ENCODE data around the gene CEACAM16. TPM values are rescaled to one million over a fixed set of nuclear protein-coding genes. Genes with fewer than 3 reads are reported as not detected.

CEACAM16 gene
- total RNA-seq, 1 donor from 2014 or later: under 0.01 TPM

DNA sequence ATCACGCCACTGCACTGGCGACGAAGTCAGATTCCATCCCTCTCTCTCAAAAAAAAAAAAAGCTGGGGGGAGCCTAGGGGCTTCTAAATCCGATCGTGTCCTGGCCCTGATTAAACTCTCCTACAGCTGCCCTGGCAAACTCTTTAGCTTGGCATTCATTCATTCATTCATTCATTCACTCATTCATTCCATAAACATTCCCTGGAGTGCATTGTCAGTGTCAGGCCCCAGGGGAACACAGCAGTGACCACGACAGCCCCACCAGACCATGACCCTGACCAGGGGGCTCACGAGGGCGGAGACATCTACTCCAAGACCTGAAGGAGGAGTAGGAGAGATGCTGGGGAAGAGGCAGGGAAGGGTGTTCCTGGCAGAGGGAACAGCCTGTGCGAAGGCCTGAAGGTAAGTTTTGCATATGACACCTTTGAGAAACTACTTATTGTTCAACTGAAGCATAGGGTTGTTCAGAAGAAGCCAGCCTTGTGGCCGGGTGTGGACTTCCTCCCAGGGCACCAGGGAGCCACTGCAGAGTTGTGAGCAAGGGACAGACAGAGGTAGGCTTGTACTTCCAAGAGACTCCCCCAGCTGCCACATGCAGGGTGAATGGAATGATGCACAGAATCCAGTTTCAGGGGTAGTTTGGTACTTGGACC is 24.5 kb downstream of the CEACAM16 start:
- no peak for DNase-seq (ENCODE audit: low read depth in 2 of 2)

DNA sequence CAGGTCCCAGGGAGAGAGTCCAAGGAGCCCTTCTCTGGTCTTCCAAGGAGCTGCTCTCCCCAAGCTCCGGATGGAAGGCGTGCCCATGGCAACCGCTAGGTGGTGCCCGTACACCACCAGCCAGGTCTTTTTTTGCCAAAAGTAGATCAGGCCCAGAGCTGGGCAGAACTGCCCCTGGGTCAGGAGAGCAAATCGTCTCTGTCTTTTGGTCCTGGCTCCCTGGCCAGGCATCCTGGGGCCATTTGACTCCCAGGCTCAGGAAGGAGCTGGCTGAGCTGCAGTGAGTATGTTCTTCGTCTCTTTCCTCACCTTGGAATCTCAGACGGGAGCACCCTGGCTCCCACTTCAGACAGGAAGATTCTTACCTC is 25.0 kb downstream of the CEACAM16 start:
- DNase-seq (ENCODE audit: low read depth in 2 of 2): peak; percentile 73 to 83

DNA sequence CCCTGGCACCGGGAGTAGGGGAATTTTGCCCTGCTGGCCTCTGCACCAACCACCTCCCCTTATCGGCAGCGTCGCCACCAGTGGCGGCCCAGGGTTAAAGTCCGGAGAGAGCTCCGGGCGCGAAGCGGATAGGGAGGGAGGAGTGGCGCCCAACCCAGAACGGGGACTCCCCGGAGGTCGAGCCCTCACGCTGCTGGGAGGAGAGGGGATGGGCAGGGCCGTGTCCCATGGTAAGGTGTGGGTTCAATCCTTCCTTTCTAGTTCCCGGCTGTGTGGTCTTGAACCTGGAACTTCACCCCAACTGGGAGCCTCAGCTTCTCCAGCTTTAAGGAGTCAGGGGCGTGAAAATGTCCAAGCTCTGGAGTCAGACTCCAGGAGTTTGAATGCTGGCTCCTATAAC is 26.3 kb downstream of the CEACAM16 start:
- DNase-seq (ENCODE audit: low read depth in 2 of 2): no peak

DNA sequence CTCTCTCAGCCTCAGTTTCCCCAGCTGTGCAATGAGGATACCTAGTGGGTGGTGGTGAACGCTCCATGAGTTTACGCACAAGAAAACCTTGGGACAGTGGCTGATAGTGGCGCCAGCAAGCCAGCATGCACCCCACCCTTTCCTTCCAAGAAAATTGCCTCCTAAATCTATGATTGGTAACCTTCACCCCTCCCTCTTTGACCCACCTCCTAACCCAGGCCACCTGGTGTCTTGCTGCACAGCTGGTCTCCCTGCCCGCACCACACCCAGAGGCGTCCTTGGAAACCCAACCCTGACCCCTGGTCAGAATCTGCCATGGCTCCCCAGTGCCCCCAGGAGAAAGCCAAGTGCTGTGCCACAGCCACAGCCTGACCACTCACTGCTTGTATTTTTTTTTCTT is 26.7 kb downstream of the CEACAM16 start:
- DNase-seq (ENCODE audit: low read depth in 2 of 2): no peak

DNA sequence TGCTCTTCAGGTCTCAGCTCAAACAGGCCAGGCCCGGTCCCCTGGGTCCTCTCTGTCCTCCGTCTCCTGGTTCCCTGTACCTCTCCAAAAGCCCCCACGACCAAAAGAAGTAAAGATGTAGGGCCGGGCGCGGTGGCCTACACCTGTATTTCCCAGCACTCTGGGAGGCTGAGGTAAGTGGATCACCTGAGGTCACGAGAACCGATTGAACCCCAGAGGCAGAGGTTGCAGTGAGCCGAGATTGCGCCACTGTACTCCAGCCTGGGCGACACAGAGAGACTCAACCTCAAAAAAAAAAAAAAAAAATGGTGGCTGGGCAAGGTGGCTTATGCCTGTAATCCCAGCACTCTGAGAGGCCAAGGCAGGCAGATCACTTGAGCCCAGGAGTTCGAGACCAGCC is 27.5 kb downstream of the CEACAM16 start:
- DNase-seq (ENCODE audit: low read depth in 2 of 2): no peak

DNA sequence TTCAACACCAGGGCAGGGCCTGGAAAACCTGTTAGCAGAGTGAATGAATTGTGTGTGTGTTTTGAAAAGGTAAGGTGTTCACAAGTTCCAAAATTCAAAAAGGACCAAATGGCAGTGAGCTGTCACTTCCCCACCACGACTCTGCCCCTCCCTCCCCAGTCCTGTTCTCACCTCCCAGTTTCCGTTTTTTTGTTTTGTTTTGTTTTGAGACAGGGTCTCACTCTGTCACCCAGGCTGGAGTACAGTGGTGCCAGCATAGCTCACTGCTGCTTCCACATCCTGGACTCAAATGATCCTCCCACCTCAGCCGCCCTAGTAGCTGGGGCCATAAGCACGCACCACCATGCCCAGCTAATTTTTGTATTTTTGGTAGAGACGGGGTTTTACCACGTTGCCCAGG is 29.2 kb downstream of the CEACAM16 start:
- no peak for DNase-seq (ENCODE audit: low read depth in 2 of 2)

DNA sequence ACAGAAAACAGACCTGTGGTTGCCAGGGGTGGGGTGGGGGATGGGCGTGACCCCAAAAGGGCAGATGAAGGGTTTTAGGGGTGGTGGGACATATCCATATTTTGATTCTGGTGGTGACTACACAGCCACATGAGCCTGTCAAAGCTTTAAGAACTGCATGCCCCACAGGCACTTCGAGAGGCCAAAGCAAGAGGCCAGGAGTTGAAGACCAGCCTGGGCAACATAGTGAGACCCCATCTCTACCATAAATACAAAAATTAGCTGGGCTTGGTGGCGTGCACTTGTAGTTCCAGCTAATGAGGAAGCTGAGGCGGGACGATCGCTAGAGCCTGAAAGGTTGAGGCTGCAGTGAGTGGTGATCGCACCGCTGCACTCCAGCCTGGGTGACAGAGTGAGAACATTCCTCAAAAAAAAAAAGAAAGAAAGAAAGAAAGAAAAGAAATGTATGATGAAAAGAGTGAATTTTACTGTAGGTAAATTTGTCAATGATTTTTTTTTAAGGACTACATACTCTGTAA is 30.6 kb downstream of the CEACAM16 start:
- DNase-seq (ENCODE audit: low read depth in 2 of 2): no peak

DNA sequence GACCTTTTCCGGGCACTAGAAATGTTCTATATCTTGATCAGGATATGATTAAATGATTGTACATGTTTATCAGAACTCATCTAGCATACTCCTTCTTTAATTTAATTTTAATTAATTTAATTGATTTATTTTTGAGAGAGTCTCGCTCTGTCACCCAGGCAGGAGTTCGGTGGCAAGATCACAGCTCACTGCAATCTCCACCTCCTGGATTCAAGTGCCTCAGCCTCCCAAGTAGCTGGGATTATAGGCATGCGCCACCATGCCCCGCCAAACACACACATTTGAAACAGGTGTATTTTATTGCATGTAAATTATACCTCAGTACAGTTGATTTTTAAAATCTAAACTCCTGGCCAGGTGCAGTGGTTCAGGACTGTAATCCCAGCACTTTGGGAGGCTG is 32.1 kb downstream of the CEACAM16 start:
- DNase-seq (ENCODE audit: low read depth in 2 of 2): no peak

DNA sequence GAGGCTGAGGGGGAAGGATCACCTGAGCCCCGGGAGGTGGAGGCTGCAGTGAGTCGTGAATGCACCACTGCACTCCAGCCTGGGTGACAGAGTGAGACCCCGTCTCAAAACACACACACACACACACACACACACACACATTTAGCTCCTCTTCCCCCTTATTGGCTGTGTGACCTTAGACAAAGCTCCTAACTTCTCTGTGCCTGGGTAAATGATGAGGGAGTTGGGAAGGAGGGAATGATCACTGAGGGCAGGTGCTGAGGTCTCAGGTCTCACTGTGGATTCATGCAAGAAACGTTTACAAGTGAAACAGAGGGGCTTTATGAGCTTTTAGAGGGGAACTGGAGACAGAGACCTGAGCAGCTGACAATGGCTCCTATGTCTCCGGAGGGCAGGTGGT is 32.7 kb downstream of the CEACAM16 start:
- DNase-seq (ENCODE audit: low read depth in 2 of 2): no peak

DNA sequence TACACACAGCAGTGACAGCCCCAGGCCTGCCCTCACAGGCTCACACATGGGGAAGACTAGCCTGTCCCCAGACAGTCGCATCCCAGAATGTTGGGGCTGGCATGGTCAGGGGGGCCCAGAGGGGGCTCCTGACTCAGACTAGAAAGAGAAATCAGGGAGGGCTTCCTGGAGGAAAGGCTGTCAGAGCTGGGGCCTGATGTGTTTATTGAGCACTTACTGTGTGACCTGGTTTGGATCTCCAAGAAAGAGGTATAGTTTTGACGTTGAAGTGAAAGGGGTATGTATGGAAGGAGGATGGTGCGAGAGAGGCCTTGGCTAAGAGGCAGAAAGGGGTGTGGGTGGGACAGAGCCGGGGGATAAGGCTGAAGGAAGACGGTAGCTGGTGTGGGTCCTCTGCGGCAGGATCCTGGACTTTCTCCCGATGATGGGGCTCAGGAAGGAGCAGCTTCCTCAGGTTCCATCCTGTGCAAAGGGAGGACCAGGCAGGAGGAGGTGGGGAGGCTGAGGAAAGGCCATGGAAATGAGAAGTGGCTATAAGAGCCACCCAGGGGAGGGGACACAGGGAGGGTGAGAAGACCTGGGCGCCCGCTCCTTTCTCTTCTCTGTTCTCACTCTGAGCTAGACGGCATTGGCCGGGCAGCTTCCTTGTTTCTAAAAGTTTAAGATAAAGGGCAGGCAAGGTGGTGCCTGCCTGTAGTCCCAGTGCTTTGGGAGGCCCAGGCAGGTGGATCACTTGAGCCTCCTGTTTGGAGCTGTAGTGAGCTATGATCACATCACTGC is 33.5 kb downstream of the CEACAM16 start:
- DNase-seq (ENCODE audit: low read depth in 2 of 2): no peak

DNA sequence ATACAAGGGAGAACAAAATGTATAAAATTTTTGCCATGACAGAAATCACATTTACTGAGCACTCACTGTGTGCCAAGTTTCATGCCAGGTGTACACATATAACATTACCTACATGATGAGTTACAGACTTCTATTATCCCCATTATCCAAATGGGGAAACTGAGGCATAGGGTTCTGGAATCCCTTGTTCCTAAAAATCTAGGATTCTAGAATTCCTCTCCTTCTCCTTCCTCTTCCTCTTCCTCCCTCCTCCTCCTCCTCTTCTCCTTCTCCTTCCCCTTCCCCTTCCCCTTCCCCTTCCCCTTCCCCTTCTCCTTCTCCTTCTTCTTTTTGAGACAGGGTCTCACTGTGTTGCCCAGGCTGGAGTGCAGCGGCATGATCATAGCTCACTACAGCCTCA is 35.4 kb downstream of the CEACAM16 start:
- DNase-seq (ENCODE audit: low read depth in 2 of 2): no peak

DNA sequence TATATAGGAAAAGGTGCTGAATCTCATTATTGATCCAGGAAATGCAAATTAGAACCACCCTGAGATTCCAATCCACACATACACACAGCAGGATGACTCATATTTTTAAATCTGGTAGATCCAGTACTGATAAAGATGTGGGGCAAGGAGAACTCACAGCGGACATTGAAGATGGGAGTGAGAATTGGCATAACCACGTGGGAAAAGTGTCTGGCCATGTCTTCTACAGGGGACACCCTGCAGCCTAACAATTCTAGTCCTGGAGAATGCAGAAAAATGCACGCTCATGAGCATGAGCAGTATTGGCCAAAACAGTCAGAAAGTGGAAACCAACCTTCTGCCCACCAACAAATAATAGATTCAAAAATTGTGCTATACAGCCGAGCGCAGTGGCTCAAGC is 36.1 kb downstream of the CEACAM16 start:
- DNase-seq (ENCODE audit: low read depth in 2 of 2): no peak

DNA sequence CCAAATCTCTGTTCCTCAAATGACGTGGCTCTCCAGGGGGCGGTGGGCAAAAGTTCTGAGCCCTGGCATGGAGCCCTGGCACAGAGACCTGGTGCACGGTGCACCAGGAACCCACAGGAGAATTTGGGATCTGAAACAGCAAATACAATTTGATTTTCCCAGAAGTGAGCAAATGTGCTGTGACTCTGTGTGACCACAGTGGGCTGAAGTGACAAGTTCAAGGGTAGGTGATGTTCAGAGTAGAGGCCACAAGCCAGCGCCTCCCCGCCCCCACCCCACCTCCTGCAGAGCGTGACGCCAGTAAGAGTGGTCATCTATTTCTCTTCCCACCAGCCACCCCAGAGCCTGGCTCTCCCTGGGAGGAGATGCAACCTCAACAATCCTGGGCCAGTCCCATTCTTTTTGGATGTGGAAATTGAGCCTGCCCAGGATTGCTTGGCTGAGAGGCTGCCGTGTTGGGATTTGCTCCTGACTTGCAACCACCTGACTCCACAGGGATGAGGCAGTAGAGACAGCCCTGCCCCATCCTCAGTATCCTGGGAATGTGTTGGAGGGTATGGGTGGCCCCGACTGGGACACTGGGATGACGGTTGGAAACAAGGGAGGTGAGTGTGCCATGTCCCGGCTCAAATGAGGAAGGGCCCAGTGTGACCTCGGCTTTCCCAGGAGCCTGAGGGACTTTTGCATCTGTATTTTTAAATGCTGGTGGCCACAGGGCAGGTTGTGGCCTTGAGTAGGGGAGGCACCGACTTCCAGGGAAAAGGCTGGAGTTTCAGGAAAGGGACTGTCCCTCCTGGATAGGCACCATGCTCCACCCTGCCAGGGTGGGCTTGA is 38.5 kb downstream of the CEACAM16 start:
- DNase-seq (ENCODE audit: low read depth in 2 of 2): no peak

DNA sequence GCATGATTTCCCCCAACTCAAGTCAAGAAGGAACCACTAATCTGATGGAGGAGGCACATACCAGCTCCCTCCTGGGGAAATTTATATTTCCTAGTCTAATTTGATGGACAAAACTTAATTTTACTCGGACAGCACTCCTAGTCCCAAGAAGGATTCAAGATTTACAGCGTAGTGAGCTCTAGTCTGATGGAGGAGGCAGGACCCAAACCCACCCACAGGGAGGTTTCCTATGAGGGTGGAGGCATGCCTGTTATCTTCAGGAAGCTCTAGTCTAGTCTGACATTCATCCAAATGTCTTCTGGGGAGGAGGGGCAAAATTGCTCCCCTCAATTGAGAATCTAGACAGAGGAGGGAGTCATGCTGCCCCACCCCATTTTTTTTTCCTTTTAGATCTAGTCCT is 39.2 kb downstream of the CEACAM16 start:
- no peak for DNase-seq (ENCODE audit: low read depth in 2 of 2)

DNA sequence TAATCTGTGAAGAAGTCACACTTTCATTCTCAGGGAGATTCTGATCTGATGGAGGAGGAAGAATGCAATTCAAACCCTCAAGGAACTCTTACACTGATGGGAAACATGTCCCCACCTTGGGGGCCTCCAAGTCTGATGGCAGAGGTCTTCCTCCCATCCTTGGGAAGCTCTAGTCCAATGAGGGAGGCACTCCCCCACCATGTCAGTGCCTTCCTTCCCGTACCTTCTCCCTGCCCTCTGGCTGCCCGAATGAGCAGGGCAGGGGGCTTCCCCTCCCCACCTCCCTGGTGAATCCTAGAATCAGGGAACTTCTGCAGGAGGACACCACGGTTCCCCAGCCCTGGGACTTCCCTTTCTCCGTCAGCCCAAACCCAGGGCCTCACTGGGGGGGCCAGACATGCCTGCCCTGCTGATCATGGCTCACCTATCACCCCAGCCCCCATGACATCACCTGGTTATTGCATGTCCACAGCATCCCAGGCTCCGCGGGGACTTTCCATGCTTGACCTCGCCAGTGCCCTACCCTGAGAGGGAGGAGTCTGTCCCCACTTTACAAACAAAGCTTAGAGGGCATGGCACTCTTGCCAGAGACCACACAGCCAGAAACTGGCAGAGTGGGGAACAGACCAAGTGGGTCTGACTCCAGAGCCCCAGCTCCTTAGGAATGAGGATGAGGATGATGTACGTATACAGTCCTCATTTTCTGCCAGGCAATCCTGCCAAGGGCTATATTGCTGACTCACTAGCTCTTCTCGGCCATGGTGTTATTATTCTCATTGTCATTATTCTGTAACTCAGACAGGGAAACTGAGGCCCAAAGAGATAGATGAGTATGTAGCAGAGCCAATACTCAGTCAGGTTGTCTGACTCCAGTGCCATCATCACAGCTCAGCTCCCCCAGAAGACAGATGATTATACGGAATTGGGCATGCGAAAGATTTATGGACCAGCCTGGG is 39.9 kb downstream of the CEACAM16 start:
- no peak for DNase-seq (ENCODE audit: low read depth in 2 of 2)

DNA sequence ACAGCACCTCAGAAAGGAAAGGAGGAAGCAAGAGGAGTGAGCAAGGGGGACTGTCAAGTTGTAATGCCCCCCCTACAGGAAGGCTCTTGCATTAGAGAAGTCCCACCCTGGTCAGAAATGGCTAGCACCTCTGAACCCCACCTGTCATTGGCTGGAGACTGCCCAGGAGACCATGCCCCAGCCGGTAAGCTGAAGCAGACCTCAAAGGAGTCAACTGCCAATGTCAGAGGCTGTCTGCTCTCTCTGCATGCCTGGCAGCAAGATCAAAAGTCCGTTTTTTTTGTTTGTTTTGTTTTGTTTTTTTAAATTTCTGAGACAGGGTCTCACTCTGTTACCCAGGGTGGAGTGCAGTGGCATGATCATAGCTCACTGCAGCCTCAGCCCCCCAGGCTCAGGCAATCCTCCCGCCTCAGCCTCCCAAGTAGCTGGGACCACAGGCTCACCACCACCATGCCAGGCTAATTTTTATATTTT is 41.4 kb downstream of the CEACAM16 start:
- no peak for DNase-seq (ENCODE audit: low read depth in 2 of 2)

DNA sequence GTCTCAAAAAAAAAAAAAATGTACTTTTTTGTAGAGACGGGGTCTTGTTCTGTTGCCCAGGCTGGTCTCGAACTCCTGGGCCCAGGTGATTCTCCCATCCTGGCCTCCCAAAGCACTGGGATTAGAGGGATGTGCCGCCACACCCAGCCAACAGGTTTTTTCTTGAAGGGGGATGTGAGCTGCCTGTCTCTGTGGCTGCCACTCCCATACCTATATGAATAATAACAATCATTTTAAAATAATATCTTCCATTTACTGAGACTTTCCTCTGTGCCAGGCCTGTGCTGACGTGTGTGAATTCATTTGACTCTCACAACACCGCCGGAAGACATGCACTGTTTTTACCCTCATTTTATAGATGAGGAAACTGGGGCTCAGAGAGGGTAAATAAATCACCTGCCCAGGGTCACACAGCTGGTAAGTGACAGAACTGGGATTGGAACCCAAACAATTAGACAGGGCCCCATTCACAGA is 42.3 kb downstream of the CEACAM16 start:
- DNase-seq (ENCODE audit: low read depth in 2 of 2): peak in 1 of 2 donors; percentile 61

DNA sequence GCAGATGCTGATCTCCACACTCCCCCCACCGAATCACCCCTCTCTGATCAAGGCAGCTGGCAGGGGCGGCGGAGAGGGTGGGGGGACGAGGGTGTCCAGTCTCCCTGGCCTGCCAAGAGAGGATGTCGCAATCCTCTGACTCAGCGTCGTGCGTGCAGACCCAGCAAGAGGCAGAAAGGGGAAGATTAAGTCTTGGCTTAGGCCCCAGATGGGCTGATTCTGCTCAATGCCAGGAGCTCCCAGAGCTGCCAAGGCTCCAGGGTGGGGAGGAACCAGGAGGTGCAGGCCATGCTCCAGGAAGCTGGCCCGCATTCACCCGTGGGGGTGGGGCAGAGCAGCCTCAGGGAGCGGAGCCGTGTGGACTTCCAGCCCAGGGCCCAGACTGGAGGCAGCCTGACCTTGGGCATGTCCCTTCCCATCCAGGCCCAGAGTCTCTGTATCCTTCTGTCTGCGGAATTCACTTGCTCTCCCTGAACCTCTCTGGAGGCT is 42.9 kb downstream of the CEACAM16 start:
- DNase-seq (ENCODE audit: low read depth in 2 of 2): peak; percentile 86 to 99

DNA sequence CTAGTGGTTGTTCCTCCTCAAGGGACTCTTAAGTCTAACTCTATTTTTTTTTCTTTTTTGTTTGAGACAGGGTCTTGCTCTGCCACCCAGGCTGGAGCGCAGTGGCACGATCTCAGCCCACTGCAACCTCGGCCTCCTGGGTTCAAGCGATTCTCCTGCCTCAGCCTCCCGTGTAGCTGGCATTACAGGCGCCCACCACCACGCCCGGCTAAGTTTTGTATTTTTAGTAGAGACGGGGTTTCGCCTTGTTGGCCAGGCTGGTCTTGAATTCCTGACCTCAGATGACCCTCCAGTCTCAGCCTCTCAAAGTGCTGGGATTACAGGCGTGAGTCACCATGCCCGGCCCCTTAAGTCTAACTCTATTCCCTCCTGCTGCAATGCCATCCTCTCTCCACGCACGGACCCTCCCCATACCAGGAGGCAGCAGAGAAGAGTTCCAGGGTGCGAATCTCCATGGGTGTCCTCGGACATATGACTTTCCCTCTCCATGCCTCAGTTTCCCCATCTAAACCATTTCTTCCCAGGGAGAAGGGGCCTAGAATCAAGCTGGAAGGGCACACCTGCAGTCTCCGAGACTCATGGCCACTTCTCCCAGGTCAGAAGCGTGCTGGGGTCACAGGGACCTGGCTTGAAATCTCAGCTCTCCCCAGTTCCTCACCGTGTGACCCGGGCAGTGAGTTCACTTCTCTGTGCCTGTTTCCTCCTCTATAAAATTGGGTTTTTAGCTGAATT is 43.5 kb downstream of the CEACAM16 start:
- DNase-seq (ENCODE audit: low read depth in 2 of 2): peak in 1 of 2 donors; percentile 66

DNA sequence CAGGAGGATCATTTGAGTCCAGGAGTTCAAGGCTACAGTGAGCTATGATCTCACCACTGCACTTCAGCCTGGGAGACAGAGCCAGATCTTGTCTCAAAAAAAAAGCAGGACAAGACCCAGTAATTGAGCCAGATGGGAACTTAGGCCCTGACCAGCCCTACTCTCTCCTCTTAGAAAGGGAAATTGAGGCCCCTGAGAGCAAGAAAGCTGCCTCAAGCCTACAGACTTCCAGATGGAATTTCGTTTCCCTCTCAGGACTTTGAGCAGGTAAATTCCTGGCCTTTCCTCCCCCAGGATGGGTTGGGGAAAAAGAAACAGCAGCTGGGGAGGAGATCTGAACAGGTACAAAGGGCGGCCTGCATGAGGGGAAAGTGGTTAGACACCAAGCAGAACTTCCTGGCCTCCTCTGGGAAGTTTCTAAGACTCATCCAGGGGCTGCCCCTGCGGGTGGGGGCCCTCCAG is 46.0 kb downstream of the CEACAM16 start:
- DNase-seq (ENCODE audit: low read depth in 2 of 2): no peak

All from lung microvascular endothelial cell (primary cell).